GM12864 (cell line): ENCODE results near the gene PRSS12.

Experiments used
- DNase-seq: peaks from one replicate; pipeline ENCODE4 v3.0.0-alpha.2; 2011; ENCODE audit warnings: low read depth
- H3K4me3 ChIP-seq: 2 replicates; pipeline ENCODE4 v1.5.1; 2011; ENCODE audit warnings: mild to moderate bottlenecking, low read depth, low read length, control low read depth
- CTCF ChIP-seq: IDR thresholded peaks from 2 replicates; pipeline ENCODE4 v1.5.1; 2011; ENCODE audit warnings: low read depth, mild to moderate bottlenecking, moderate library complexity, low read length, control low read depth, inconsistent platforms; ENCODE audit errors: missing control alignments

PRSS12 gene

GRCh38 chr4:118338518-118338917 lies 14.3 kb downstream of the PRSS12 start:
- no peak for DNase-seq
- TF ChIP-seq CTCF, result no peak

GRCh38 chr4:118337954-118338353 lies 14.8 kb downstream of the PRSS12 start:
- TF ChIP-seq CTCF, result no peak
- H3K4me3 ChIP-seq, result no peak overlapping the region
- no peak for DNase-seq

More at GRCh38 chr4:118338518-118338917, 14.3 kb downstream of the PRSS12 start:
- no peak overlapping the region for H3K4me3 ChIP-seq

GRCh38 chr4:118335774-118336173 lies 17.0 kb downstream of the PRSS12 start:
- no peak for TF ChIP-seq CTCF
- no peak for DNase-seq
- H3K4me3 ChIP-seq, result no peak overlapping the region

- DNase-seq, result no peak
- no peak for TF ChIP-seq CTCF
- H3K4me3 ChIP-seq, result no peak overlapping the region
Observed at GRCh38 chr4:118335324-118335723, 17.5 kb downstream of the PRSS12 start.

GRCh38 chr4:118331352-118331751 lies 21.5 kb downstream of the PRSS12 start:
- no peak overlapping the region for H3K4me3 ChIP-seq
- no peak for TF ChIP-seq CTCF
- no peak for DNase-seq

GRCh38 chr4:118329849-118330248 lies 23.0 kb downstream of the PRSS12 start:
- DNase-seq, result no peak
- TF ChIP-seq CTCF, result no peak
- no peak overlapping the region for H3K4me3 ChIP-seq

GRCh38 chr4:118327554-118328241 lies 25.1 kb downstream of the PRSS12 start:
- no peak for TF ChIP-seq CTCF
- no peak overlapping the region for H3K4me3 ChIP-seq
- DNase-seq, result no peak
